GM12865 (cell line): ENCODE measurements around the gene MUCL3.
A peak's percentile ranks its signal among the peaks of the same experiment; 100 is the strongest.
"Not testable (repeated sequence)": the region's sequence is repeated elsewhere in the genome, so short reads cannot be mapped to it uniquely, and the experiment has no call there.

Experiments used
- DNase-seq: peaks from one replicate; pipeline ENCODE4 v3.0.0; 2010; ENCODE audit warnings: low read depth
- H3K4me3 ChIP-seq: 2 replicates; pipeline ENCODE4 v1.5.1; 2011; ENCODE audit warnings: mild to moderate bottlenecking, low read depth, low read length, control low read depth
- TF ChIP-seq, protein P1 (sequence below): IDR thresholded peaks from 2 replicates; pipeline ENCODE4 v1.5.1; 2011; ENCODE audit warnings: low read length, control low read depth, low read depth, inconsistent platforms; ENCODE audit not compliant: insufficient read depth; ENCODE audit errors: missing control alignments

Gene MUCL3

DNA sequence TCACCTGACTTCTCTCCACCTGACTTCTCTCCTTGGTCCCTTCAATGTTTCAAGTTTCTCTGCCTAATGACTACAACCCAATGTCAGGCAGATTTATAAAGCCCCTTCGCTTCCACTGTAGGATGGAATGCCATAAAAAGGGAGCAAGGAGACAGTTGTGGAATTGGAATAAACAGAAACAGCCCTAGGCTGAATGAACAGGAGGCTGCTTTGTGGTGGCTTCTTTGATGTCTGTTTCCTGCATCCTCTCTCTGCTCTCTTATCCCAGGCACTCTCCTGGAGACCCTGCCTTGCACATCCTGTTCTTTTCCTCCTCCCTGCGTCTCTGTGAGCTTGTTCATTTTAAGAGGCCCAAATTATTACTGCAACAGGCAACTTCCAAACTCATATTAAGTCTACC is 16.9 kb downstream of the MUCL3 start:
- TF ChIP-seq, protein P1, sequence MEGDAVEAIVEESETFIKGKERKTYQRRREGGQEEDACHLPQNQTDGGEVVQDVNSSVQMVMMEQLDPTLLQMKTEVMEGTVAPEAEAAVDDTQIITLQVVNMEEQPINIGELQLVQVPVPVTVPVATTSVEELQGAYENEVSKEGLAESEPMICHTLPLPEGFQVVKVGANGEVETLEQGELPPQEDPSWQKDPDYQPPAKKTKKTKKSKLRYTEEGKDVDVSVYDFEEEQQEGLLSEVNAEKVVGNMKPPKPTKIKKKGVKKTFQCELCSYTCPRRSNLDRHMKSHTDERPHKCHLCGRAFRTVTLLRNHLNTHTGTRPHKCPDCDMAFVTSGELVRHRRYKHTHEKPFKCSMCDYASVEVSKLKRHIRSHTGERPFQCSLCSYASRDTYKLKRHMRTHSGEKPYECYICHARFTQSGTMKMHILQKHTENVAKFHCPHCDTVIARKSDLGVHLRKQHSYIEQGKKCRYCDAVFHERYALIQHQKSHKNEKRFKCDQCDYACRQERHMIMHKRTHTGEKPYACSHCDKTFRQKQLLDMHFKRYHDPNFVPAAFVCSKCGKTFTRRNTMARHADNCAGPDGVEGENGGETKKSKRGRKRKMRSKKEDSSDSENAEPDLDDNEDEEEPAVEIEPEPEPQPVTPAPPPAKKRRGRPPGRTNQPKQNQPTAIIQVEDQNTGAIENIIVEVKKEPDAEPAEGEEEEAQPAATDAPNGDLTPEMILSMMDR, result no peak
- no peak overlapping the region for H3K4me3 ChIP-seq
- DNase-seq, result no peak

DNA sequence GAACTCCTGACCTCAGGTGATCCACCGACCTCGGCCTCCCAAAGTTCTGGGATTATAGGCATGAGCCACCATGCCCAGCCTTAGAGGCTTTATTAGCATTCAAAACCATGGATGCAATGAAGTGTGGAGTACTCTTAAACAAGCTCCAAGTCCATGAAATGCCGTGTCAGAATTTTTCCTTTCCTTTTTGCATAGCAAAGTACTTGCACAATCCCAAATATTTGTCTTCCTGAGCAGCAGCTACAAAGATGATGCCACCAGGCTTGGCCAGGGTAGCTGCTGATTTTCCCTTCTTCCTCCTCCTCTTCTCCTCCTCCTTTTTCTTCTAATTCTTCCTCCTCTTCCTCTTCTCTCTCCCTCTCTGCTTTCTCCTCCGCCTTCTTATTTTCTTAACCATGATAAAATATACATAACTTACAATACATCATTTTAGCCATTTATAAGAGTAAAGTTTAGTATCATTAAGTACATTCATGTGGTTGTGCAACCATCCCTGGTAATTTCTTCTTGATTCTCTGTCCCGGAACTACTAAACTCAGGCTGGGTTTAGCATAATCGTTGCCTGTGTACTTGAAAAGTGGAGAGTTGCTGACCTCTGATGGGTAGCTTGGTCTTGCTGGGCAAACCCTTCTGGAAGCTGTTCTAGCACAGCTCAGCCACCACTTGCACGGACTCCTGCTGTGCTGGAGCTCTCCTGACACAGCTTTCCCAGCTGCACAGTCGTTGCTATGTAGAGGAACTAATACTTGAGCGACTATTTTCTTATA is 20.3 kb downstream of the MUCL3 start:
- DNase-seq, result no peak
- no peak overlapping the region for H3K4me3 ChIP-seq
- TF ChIP-seq, protein P1, result no peak

DNA sequence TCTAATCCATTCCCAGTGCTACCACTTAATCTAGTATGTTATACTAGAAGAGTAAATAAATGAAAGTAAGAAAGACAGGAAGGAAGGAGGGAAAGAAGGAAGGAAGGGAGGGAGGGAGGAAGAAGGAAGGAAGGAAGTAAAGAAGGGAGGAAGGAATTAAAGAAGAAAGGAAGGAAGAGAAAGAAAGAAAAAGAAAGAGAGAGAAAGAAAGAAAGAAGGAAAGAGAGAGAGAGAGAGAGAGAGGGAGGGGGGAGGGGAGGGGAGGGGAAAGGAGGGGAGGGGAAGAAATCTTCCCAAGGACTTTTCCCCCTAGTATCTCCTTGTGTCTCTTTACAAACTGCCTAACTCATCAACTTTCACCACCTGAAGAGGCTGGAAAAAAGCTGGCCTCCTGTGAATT is 21.9 kb downstream of the MUCL3 start:
- TF ChIP-seq, protein P1, result no peak
- no peak for DNase-seq
- H3K4me3 ChIP-seq, result no peak overlapping the region

DNA sequence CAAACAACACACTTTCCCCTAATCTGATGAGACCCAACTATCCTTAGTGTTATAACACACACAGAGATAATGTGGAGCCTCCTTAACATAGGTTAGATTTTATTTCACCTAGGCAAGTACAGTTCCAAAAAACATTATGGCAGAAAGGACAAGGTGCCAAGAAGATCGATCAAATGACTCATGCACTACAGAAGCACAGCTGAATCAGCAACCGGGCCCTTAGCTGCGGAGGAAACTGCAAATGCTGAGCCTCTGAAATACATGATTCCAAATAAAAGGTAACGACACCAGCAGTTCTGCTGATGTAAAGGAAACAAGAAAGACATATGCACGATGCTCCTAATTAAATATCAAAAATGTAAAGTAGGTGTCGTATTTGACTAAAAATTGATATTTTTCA is 22.9 kb downstream of the MUCL3 start:
- TF ChIP-seq, protein P1, result no peak
- H3K4me3 ChIP-seq, result no peak overlapping the region
- DNase-seq, result no peak

DNA sequence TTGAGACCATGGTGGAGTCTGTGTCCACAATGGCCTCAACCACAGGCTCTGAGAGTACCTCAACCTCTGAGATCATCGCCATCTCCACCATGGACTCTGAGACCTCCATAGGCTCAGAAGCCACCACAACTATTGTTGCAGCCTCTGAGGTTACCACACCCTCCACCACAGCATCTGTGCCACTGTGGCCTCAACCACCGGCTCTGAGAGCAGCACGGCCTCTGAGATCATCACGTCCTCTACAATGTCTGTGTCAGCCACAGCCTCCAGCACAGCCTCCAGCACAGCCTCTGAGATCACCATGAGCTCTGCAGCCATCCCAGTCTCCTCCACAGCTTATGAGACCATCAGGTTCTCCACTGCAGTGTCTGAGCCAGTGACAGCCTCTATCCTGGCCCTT is 23.3 kb downstream of the MUCL3 start:
- TF ChIP-seq, protein P1, result no peak
- H3K4me3 ChIP-seq, result no peak overlapping the region

DNA sequence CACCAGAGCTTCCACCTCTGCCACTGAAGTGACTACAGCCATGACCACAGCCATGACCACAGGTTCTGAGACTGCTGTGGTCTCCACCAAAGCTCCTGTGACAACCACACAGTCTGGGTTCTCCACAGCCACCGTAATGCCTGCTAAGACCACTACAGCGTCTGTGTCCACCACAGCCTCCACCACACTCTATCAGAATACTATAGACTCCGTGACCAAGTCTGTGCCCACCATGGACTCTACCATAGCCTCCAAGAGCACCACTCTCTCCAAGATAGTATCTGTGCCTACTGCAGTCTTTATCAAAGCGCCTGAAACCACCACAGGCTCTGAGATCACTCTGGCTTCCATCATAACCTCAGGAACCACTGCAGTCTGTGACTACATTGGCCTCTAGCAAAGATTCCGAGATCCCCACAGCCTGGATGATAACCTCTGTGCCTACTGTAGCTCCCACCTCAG is 24.4 kb downstream of the MUCL3 start:
- no peak overlapping the region for H3K4me3 ChIP-seq
- DNase-seq, result peak; percentile 28
- TF ChIP-seq, protein P1, result no peak

More for the DNA sequence above, 23.3 kb downstream of the MUCL3 start:
- no peak for DNase-seq

DNA sequence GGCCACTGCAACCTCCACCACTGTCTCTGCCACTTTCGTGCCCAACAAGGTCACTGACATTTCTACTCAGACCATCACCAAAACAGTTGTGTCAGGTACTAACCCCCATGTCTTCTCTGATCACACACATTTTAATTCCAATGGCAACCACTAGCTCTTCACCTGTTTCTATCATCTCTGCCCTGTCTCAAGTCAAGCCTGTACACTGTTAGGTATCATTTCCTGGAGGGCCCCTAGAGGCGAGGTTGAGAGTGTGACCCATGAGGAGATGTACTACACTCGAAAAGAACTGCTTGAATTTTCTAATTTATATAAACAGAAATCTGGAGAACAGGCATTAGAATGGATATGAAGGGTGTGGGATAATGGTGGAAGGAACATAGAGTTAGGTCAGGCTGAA is 25.4 kb downstream of the MUCL3 start:
- TF ChIP-seq, protein P1, result peak; percentile 9
- H3K4me3 ChIP-seq, result no peak overlapping the region
- DNase-seq, result no peak

DNA sequence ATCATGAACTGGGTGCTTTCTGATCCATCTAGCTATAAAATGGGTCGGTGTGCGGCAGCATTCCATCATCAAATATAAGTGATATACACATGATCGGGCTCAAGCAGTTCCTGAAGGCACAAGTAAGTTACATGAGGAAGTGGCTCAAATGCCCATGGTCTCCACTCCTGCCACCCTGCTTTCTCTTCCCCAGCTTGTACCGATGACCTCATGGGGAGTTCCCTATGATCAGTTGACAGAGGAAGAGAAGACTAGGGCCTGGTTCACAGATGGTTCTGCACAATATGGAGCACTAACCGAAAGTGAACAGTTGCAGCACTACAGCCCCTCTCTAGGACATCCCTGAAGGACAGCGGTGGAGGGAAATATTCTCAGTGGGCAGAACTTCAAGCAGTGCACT is 28.4 kb downstream of the MUCL3 start:
- not testable (repeated sequence) for H3K4me3 ChIP-seq
- peak; percentile 28 for DNase-seq
